K562 (cell line): ENCODE results near the gene RIN3.

Experiments
- EHMT2 ChIP-seq: fragments of 450-650 bp; IDR thresholded peaks from 2 replicates; pipeline ENCODE4 v1.6.1; 2018; ENCODE audit warnings: antibody characterized with exemption
- EP300 ChIP-seq: IDR thresholded peaks from 2 replicates; pipeline ENCODE4 v1.6.1; 2012; ENCODE audit warnings: low read length, improper control_type of control experiment
- PHB2 ChIP-seq: fragments of 450-650 bp; IDR thresholded peaks from 2 replicates; pipeline ENCODE4 v1.6.1; 2017; ENCODE audit warnings: low read depth
- YY1 ChIP-seq, 3 experiments: IDR thresholded peaks; 2 replicates each; pipeline ENCODE4 v1.6.1; 2011; ENCODE audit warnings: low read length in 2 of 3, mild to moderate bottlenecking in 2 of 3, moderate library complexity in 2 of 3, borderline replicate concordance in 1 of 3, control low read depth in 1 of 3, low read depth in 1 of 3; ENCODE audit not compliant: insufficient read depth in 3 of 3, insufficient replicate concordance in 2 of 3, control insufficient read depth in 1 of 3, insufficient read length in 1 of 3; ENCODE audit errors: extremely low read depth in 1 of 3
- ZNF24 ChIP-seq: fragments of 450-650 bp; IDR thresholded peaks from 2 replicates; pipeline ENCODE4 v1.6.1; 2016

DNA sequence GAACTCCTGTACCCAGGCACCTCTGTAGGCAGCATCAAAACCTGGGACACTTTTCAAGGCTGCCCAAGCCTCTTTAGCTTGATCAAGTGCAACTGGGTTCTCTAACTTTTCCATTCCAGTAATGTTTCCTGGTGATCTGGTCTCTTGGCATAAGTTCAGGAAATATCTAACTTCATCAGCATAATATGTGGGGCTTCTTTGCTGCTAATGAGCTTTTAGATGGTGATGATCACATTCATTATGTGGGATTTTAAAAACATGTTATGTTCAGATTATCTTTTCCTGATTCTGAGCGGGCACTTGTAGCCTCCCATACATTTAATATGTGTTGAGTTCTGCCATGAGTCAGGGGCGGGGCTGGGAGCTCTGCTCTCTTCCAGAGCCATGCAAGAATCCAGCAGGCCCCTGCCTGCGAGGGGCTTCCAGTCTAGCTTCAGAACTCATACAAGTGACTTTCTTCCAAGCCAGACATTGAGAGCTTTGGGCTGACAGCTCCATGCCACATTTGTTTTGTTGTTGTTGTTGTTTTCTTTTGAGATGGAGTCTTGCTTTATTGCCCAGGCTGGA lies 39.5 kb upstream of the RIN3 start:
- TF ChIP-seq EP300: no peak
- TF ChIP-seq YY1 (IDR thresholded peaks at IDR 0.05; ENCODE audit: borderline replicate concordance in 1 of 3, control insufficient read depth in 1 of 3, extremely low read depth in 1 of 3, insufficient read depth in 3 of 3, insufficient read length in 1 of 3, insufficient replicate concordance in 2 of 3, low read depth in 1 of 3, low read length in 2 of 3): no peak
- TF ChIP-seq PHB2: no peak
- no peak for TF ChIP-seq ZNF24
- TF ChIP-seq EHMT2: no peak
